Measurements from ENCODE around the gene PFAS. TPM values are rescaled to one million over a fixed set of nuclear protein-coding genes. Genes with fewer than 3 reads are reported as not detected.

PFAS gene
- total RNA-seq, 1 experiment from 2014 or later = 228 TPM

GRCh38 chr17:8267480-8268147 lies 18.5 kb downstream of the PFAS start:
- no peaks in the 10 kb centered on the region for H3K79me1 ChIP-seq (ENCODE audit: insufficient read depth, low read depth, low read length, poor library complexity, severe bottlenecking)
- no peaks in the 10 kb centered on the region for H3K27me3 ChIP-seq (ENCODE audit: insufficient read depth, low read length)
- no peak overlapping the region for H3K4me3 Mint-ChIP-seq
- no peaks in the 10 kb centered on the region for H3K4me1 Mint-ChIP-seq
- no peak overlapping the region for H3K56ac ChIP-seq (ENCODE audit: insufficient read length, low read depth, low read length)
- no peak overlapping the region for H3K18ac ChIP-seq (ENCODE audit: insufficient read length, low read depth, low read length)
- H3T11ph ChIP-seq (ENCODE audit: low read length) = no peak overlapping the region
- no peak overlapping the region for H3K4ac ChIP-seq (ENCODE audit: low read depth, low read length)
- H2BK15ac ChIP-seq (ENCODE audit: low read depth, low read length) = no peak overlapping the region
- no peak overlapping the region for H2BK20ac ChIP-seq (ENCODE audit: low read depth, low read length, poor library complexity, severe bottlenecking)
- TF ChIP-seq, protein P1, sequence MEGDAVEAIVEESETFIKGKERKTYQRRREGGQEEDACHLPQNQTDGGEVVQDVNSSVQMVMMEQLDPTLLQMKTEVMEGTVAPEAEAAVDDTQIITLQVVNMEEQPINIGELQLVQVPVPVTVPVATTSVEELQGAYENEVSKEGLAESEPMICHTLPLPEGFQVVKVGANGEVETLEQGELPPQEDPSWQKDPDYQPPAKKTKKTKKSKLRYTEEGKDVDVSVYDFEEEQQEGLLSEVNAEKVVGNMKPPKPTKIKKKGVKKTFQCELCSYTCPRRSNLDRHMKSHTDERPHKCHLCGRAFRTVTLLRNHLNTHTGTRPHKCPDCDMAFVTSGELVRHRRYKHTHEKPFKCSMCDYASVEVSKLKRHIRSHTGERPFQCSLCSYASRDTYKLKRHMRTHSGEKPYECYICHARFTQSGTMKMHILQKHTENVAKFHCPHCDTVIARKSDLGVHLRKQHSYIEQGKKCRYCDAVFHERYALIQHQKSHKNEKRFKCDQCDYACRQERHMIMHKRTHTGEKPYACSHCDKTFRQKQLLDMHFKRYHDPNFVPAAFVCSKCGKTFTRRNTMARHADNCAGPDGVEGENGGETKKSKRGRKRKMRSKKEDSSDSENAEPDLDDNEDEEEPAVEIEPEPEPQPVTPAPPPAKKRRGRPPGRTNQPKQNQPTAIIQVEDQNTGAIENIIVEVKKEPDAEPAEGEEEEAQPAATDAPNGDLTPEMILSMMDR (conservative IDR thresholded peaks at IDR 0.05) = no peak
- H3K23ac ChIP-seq (ENCODE audit: insufficient read length, low read depth, low read length) = no peak overlapping the region
- no peak for DNase-seq
- no peak overlapping the region for H3K14ac ChIP-seq (ENCODE audit: insufficient read depth, low read length)
- no peaks in the 10 kb centered on the region for H3K79me2 ChIP-seq (ENCODE audit: insufficient read depth, low read length)
- H3K4me2 ChIP-seq (ENCODE audit: insufficient read depth, insufficient read length, low read length) = no peak overlapping the region
- no peaks in the 10 kb centered on the region for H4K20me1 ChIP-seq (ENCODE audit: control insufficient read depth, insufficient read depth, insufficient read length)
- H3K4me1 ChIP-seq (ENCODE audit: insufficient read depth, low read length) = no peaks in the 10 kb centered on the region
- H3K9me3 ChIP-seq (ENCODE audit: control insufficient read depth, low read depth, low read length) = no peaks in the 10 kb centered on the region
- H4K5ac ChIP-seq (ENCODE audit: insufficient read length, low read depth, low read length) = no peak overlapping the region
- H2BK12ac ChIP-seq (ENCODE audit: insufficient read length, low read depth, low read length) = no peak overlapping the region
- no peak overlapping the region for H3K27ac ChIP-seq (ENCODE audit: insufficient read length, low read depth, low read length)
- no peak overlapping the region for H2AFZ ChIP-seq (ENCODE audit: low read length)
- H3K9ac ChIP-seq (ENCODE audit: extremely low read depth, insufficient read length, low read length) = no peak overlapping the region
- H3K23me2 ChIP-seq (ENCODE audit: insufficient read length, low read depth, low read length, poor library complexity, severe bottlenecking) = no peaks in the 10 kb centered on the region
- no peak overlapping the region for H4K8ac ChIP-seq (replicated peaks; ENCODE audit: insufficient read length, low read depth, low read length)
- no peak overlapping the region for H2BK5ac ChIP-seq (ENCODE audit: insufficient read length, low read length)
- no peaks in the 10 kb centered on the region for H3K9me3 Mint-ChIP-seq
- no peaks in the 10 kb centered on the region for H3K27me3 Mint-ChIP-seq (ENCODE audit: low read depth)
- no peak overlapping the region for H2AK5ac ChIP-seq (ENCODE audit: insufficient read length, low read length)
- H3K27ac Mint-ChIP-seq = no peak overlapping the region
- WGBS (ENCODE audit: extremely low coverage, insufficient read length, low lambda C conversion rate) = no CpG with 5 or more reads among the region's 13 CpGs
- peaks cover 59 to 85% (median 83%) of the 10 kb centered on the region in 3 experiments for H3K36me3 Mint-ChIP-seq (ENCODE audit: insufficient read depth in 1 of 3, low read depth in 3 of 3)
- H2BK120ac ChIP-seq (ENCODE audit: low read depth, low read length, poor library complexity, severe bottlenecking) = no peak overlapping the region
- H4K91ac ChIP-seq (ENCODE audit: insufficient read length, low read depth, low read length) = no peak overlapping the region

Measured in H9 (cell line).